GM19438 (cell line): ENCODE measurements around the gene ADGRE1.
"Not testable (repeated sequence)": the region's sequence is repeated elsewhere in the genome, so short reads cannot be mapped to it uniquely, and the experiment has no call there.

Experiments
- ATAC-seq: cut with Tn5 transposase; IDR thresholded peaks from one replicate; pipeline ENCODE4 v1.9.1; 2021; ENCODE audit warnings: low read depth; ENCODE audit not compliant: unreplicated experiment

ADGRE1 gene

GRCh38 chr19:6887316-6887715 lies at the start of gene ADGRE1:
Gene ADGRE1, plus strand, starts transcription at chr19:6887579. Its CDS starts 30 bp downstream, at chr19:6887609.
- ATAC-seq = no peak

GRCh38 chr19:6838062-6838655 lies 49.2 kb upstream of the ADGRE1 start:
- ATAC-seq = no peak

GRCh38 chr19:6842871-6843607 lies 44.3 kb upstream of the ADGRE1 start:
- ATAC-seq = no peak

GRCh38 chr19:6847828-6848200 lies 39.6 kb upstream of the ADGRE1 start:
- no peak for ATAC-seq

- ATAC-seq = no peak
Observed at GRCh38 chr19:6848986-6849385, 38.4 kb upstream of the ADGRE1 start.

- ATAC-seq = no peak
Observed at GRCh38 chr19:6849876-6850275, 37.5 kb upstream of the ADGRE1 start.

GRCh38 chr19:6851359-6851758 lies 36.0 kb upstream of the ADGRE1 start:
- ATAC-seq = no peak

GRCh38 chr19:6852001-6852400 lies 35.4 kb upstream of the ADGRE1 start:
- no peak for ATAC-seq

GRCh38 chr19:6853868-6854267 lies 33.5 kb upstream of the ADGRE1 start:
- no peak for ATAC-seq

- ATAC-seq = no peak
Observed at GRCh38 chr19:6854758-6855157, 32.6 kb upstream of the ADGRE1 start.

GRCh38 chr19:6856749-6857372 lies 30.5 kb upstream of the ADGRE1 start:
- ATAC-seq = no peak

GRCh38 chr19:6861683-6862286 lies 25.6 kb upstream of the ADGRE1 start:
- ATAC-seq = no peak

- peak; percentile 54 for ATAC-seq
Observed at GRCh38 chr19:6862673-6863078, 24.7 kb upstream of the ADGRE1 start.

GRCh38 chr19:6864325-6864940 lies 22.9 kb upstream of the ADGRE1 start:
- ATAC-seq = no peak

- no peak for ATAC-seq
Observed at GRCh38 chr19:6865849-6866248, 21.5 kb upstream of the ADGRE1 start.

- no peak for ATAC-seq
Observed at GRCh38 chr19:6866741-6867151, 20.6 kb upstream of the ADGRE1 start.

- no peak for ATAC-seq
Observed at GRCh38 chr19:6868351-6868750, 19.0 kb upstream of the ADGRE1 start.

GRCh38 chr19:6869151-6869882 lies 18.1 kb upstream of the ADGRE1 start:
- ATAC-seq = not testable (repeated sequence)

- ATAC-seq = no peak
Observed at GRCh38 chr19:6873708-6874431, 13.5 kb upstream of the ADGRE1 start.

- no peak for ATAC-seq
Observed at GRCh38 chr19:6875218-6875617, 12.2 kb upstream of the ADGRE1 start.
